ENCODE measurements around the gene SPATS2. TPM values are rescaled to one million over a fixed set of nuclear protein-coding genes. Genes with fewer than 3 reads are reported as not detected.

SPATS2 gene
- total RNA-seq, 1 donor from 2014 or later, result 18.2 TPM

DNA sequence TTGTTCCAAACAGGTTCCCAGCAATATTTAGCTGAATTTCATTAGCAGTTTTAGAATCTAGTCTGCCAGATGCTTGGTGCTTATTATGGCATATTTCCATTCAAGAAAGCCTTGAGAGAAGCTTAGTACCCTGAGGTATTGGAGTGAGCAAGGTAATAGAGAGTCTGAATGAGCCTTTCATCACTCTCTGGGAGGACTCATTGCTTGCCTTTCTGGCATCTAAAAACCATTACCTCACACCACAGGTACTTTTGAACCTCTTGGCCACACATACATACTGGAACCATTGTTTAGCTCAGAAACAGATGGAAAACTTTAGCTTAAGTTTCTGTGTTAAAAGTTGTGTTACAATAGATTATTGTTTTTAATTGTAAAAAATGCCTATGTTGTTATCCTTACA is 144.1 kb downstream of the SPATS2 start:
- Histone ChIP-seq H3K36me3 (ENCODE audit: control insufficient read depth, insufficient read depth, low read length) (no peaks in the 10 kb centered on the region), H3K4me3 (ENCODE audit: low read depth, low read length) (no peak overlapping the region), H3K27me3 (ENCODE audit: control insufficient read depth, insufficient read depth, low read length) (no peaks in the 10 kb centered on the region)
- no peak for TF ChIP-seq CTCF (IDR thresholded peaks at IDR 0.05; ENCODE audit: insufficient read depth, low read length, poor library complexity, severe bottlenecking)
- no peak for DNase-seq (ENCODE audit: low read depth)

- no peaks in the 10 kb centered on the region for H3K27me3 ChIP-seq (ENCODE audit: control insufficient read depth, insufficient read depth, low read length)
- H3K4me3 ChIP-seq (ENCODE audit: low read depth, low read length), result no peak overlapping the region
- no peak for DNase-seq (ENCODE audit: low read depth)
- TF ChIP-seq CTCF (IDR thresholded peaks at IDR 0.05; ENCODE audit: insufficient read depth, low read length, poor library complexity, severe bottlenecking), result no peak
- no peaks in the 10 kb centered on the region for H3K36me3 ChIP-seq (ENCODE audit: control insufficient read depth, insufficient read depth, low read length)
Measured at GRCh38 chr12:49512546-49512945, 145.3 kb downstream of the SPATS2 start.

- Histone ChIP-seq H3K36me3 (ENCODE audit: control insufficient read depth, insufficient read depth, low read length) (peaks cover 1% of the 10 kb centered on the region), H3K27me3 (ENCODE audit: control insufficient read depth, insufficient read depth, low read length) (no peaks in the 10 kb centered on the region), H3K4me3 (ENCODE audit: low read depth, low read length) (no peak overlapping the region)
- TF ChIP-seq CTCF (IDR thresholded peaks at IDR 0.05; ENCODE audit: insufficient read depth, low read length, poor library complexity, severe bottlenecking), result no peak
- DNase-seq (ENCODE audit: low read depth), result peak; percentile 85
Measured at GRCh38 chr12:49515266-49515665, 148.0 kb downstream of the SPATS2 start.

- no peak for DNase-seq (ENCODE audit: low read depth)
- H3K36me3 ChIP-seq (ENCODE audit: control insufficient read depth, insufficient read depth, low read length), result peaks cover 1% of the 10 kb centered on the region
- no peak for TF ChIP-seq CTCF (IDR thresholded peaks at IDR 0.05; ENCODE audit: insufficient read depth, low read length, poor library complexity, severe bottlenecking)
Measured at GRCh38 chr12:49518914-49519573, 151.8 kb downstream of the SPATS2 start.

DNA sequence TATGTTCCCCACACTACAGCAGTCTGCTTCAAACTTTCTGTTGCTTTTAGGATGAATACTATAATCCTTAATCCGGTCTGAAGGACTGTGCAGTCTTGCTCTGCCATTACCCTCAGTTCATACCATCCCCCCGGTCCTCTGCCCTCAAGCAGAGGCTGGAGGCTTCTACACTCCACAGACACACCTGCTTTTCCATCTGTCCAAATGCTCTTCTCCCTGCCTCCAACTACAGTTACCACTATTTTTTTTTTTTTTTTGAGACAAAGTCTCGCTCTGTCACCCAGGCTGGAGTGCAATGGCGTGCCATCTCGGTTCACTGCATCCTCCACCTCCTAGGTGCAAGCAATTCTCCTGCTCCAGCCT is 152.3 kb downstream of the SPATS2 start:
- Histone ChIP-seq H3K4me3 (ENCODE audit: low read depth, low read length) (no peak overlapping the region), H3K36me3 (ENCODE audit: control insufficient read depth, insufficient read depth, low read length) (peaks cover 1% of the 10 kb centered on the region), H3K27me3 (ENCODE audit: control insufficient read depth, insufficient read depth, low read length) (no peaks in the 10 kb centered on the region)
- DNase-seq (ENCODE audit: low read depth), result no peak
- TF ChIP-seq CTCF (IDR thresholded peaks at IDR 0.05; ENCODE audit: insufficient read depth, low read length, poor library complexity, severe bottlenecking), result no peak

More at GRCh38 chr12:49518914-49519573, 151.8 kb downstream of the SPATS2 start:
- Histone ChIP-seq H3K27me3 (ENCODE audit: control insufficient read depth, insufficient read depth, low read length) (no peaks in the 10 kb centered on the region), H3K4me3 (ENCODE audit: low read depth, low read length) (no peak overlapping the region)

DNA sequence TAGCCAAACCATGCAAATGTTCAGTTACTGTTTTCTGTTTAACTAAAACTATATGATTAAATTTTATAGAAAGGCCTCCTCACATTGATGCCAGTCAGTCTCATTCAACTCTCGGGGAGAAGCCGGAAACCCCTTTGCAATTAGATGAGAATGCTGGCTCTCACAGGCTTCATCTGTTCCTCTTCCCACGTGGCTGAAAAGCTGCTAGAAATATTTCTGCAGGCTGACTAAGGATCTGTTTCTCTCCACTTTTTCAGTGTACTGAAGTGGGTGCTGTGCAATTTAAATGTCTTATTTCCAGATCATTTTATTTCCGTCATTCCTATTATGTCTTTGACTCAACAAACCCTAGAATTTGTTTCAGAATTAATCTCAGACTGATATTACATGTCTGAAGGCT is 154.1 kb downstream of the SPATS2 start:
- DNase-seq (ENCODE audit: low read depth), result no peak
- no peak for TF ChIP-seq CTCF (IDR thresholded peaks at IDR 0.05; ENCODE audit: insufficient read depth, low read length, poor library complexity, severe bottlenecking)
- Histone ChIP-seq H3K27me3 (ENCODE audit: control insufficient read depth, insufficient read depth, low read length) (no peaks in the 10 kb centered on the region), H3K4me3 (ENCODE audit: low read depth, low read length) (no peak overlapping the region), H3K36me3 (ENCODE audit: control insufficient read depth, insufficient read depth, low read length) (peaks cover 4% of the 10 kb centered on the region)
